Pons (tissue), 1 donor: ENCODE results near the gene STON2.
"Not testable (repeated sequence)": the region's sequence is repeated elsewhere in the genome, so short reads cannot be mapped to it uniquely, and the experiment has no call there.

Experiments used
- DNase-seq: peaks from one replicate; pipeline ENCODE4 v3.0.0-alpha.2; 2016; ENCODE audit warnings: low spot score

The STON2 gene

GRCh38 chr14:81268016-81268416 lies 132.1 kb downstream of the STON2 start:
- DNase-seq, result no peak

- DNase-seq, result no peak
Observed at GRCh38 chr14:81265636-81266169, 134.4 kb downstream of the STON2 start.

GRCh38 chr14:81264671-81265070 lies 135.5 kb downstream of the STON2 start:
- DNase-seq, result no peak

- DNase-seq, result no peak
Observed at GRCh38 chr14:81263777-81264410, 136.2 kb downstream of the STON2 start.

GRCh38 chr14:81261176-81261575 lies 138.9 kb downstream of the STON2 start:
- no peak for DNase-seq

GRCh38 chr14:81260732-81261131 lies 139.4 kb downstream of the STON2 start:
- DNase-seq, result no peak

- no peak for DNase-seq
Observed at GRCh38 chr14:81256289-81256960, 143.7 kb downstream of the STON2 start.

GRCh38 chr14:81252278-81252677 lies 147.8 kb downstream of the STON2 start:
- no peak for DNase-seq

- DNase-seq, result no peak
Observed at GRCh38 chr14:81247271-81247766, 152.8 kb downstream of the STON2 start.

- no peak for DNase-seq
Observed at GRCh38 chr14:81246461-81247270, 153.5 kb downstream of the STON2 start.

GRCh38 chr14:81245771-81246170 lies 154.4 kb downstream of the STON2 start:
- no peak for DNase-seq

- not testable (repeated sequence) for DNase-seq
Observed at GRCh38 chr14:81244431-81244830, 155.7 kb downstream of the STON2 start.

- DNase-seq, result no peak
Observed at GRCh38 chr14:81243499-81243898, 156.6 kb downstream of the STON2 start.

- DNase-seq, result not testable (repeated sequence)
Observed at GRCh38 chr14:81236849-81237248, 163.3 kb downstream of the STON2 start.

GRCh38 chr14:81236138-81236537 lies 164.0 kb downstream of the STON2 start:
- DNase-seq, result no peak

- DNase-seq, result no peak
Observed at GRCh38 chr14:81235096-81235495, 165.0 kb downstream of the STON2 start.

GRCh38 chr14:81234278-81234677 lies 165.8 kb downstream of the STON2 start:
- no peak for DNase-seq

GRCh38 chr14:81233615-81234014 lies 166.5 kb downstream of the STON2 start:
- no peak for DNase-seq

- no peak for DNase-seq
Observed at GRCh38 chr14:81231540-81231939, 168.6 kb downstream of the STON2 start.

GRCh38 chr14:81224222-81224621 lies 175.9 kb downstream of the STON2 start:
- DNase-seq, result no peak

- DNase-seq, result not testable (repeated sequence)
Observed at GRCh38 chr14:81223788-81224187, 176.3 kb downstream of the STON2 start.

GRCh38 chr14:81222691-81223090 lies 177.4 kb downstream of the STON2 start:
- no peak for DNase-seq

GRCh38 chr14:81222126-81222525 lies 178.0 kb downstream of the STON2 start:
- no peak for DNase-seq
